ENCODE data around the gene CSRNP3. TPM values are rescaled to one million over a fixed set of nuclear protein-coding genes. Genes with fewer than 3 reads are reported as not detected.

Gene CSRNP3
- total RNA-seq, 4 donors from 2014 or later, result 1.0 to 44.1 (median 4.3) TPM

- no peak for TF ChIP-seq POLR2A (IDR thresholded peaks at IDR 0.05)
- no peak for TF ChIP-seq CTCF (IDR thresholded peaks at IDR 0.05)
- H3K27ac ChIP-seq, result peak overlapping the region in 1 of 2 donors; percentile 26
- H3K4me3 ChIP-seq, result no peak overlapping the region
- no peaks in the 10 kb centered on the region for H3K27me3 ChIP-seq
- no peak for DNase-seq
- H3K9me3 ChIP-seq, result no peaks in the 10 kb centered on the region
- no peaks in the 10 kb centered on the region for H3K4me1 ChIP-seq
- intact Hi-C loops (cut with DNase I; ENCODE audit: low total_unique reads), result no loop called here
- no peaks in the 10 kb centered on the region for H3K36me3 ChIP-seq
Observed at GRCh38 chr2:165561516-165561915, 92.0 kb downstream of the CSRNP3 start.

- no peaks in the 10 kb centered on the region for H3K9me3 ChIP-seq
- no peak for TF ChIP-seq CTCF (IDR thresholded peaks at IDR 0.05)
- no peak for TF ChIP-seq POLR2A (IDR thresholded peaks at IDR 0.05)
- no peak overlapping the region for H3K4me3 ChIP-seq
- intact Hi-C loops (cut with DNase I; ENCODE audit: low total_unique reads), result no loop called here
- DNase-seq, result no peak
- H3K4me1 ChIP-seq, result no peaks in the 10 kb centered on the region
- no peaks in the 10 kb centered on the region for H3K27me3 ChIP-seq
- no peaks in the 10 kb centered on the region for H3K36me3 ChIP-seq
- H3K27ac ChIP-seq, result peak overlapping the region; percentile 11 to 48
Observed at GRCh38 chr2:165562233-165562632, 92.7 kb downstream of the CSRNP3 start.

GRCh38 chr2:165563468-165564225, 94.1 kb downstream of the CSRNP3 start:
- Histone ChIP-seq H3K4me3 (no peak overlapping the region), H3K4me1 (no peaks in the 10 kb centered on the region), H3K36me3 (no peaks in the 10 kb centered on the region), H3K9me3 (no peaks in the 10 kb centered on the region), H3K27ac (peak overlapping the region in 1 of 2 donors; percentile 11), H3K27me3 (no peaks in the 10 kb centered on the region)
- TF ChIP-seq POLR2A (IDR thresholded peaks at IDR 0.05), result no peak
- TF ChIP-seq CTCF (IDR thresholded peaks at IDR 0.05), result no peak
- no peak for DNase-seq
- intact Hi-C loops (cut with DNase I; ENCODE audit: low total_unique reads), result no loop called here

GRCh38 chr2:165566008-165566407, 96.5 kb downstream of the CSRNP3 start:
- DNase-seq, result no peak
- H3K36me3 ChIP-seq, result no peaks in the 10 kb centered on the region
- no peak overlapping the region for H3K27ac ChIP-seq
- H3K4me1 ChIP-seq, result no peaks in the 10 kb centered on the region
- intact Hi-C loops (cut with DNase I; ENCODE audit: low total_unique reads), result no loop called here
- no peak overlapping the region for H3K4me3 ChIP-seq
- TF ChIP-seq CTCF (IDR thresholded peaks at IDR 0.05) (no peak), POLR2A (IDR thresholded peaks at IDR 0.05) (no peak)
- no peaks in the 10 kb centered on the region for H3K9me3 ChIP-seq
- H3K27me3 ChIP-seq, result no peaks in the 10 kb centered on the region

GRCh38 chr2:165567273-165567672, 97.8 kb downstream of the CSRNP3 start:
- TF ChIP-seq CTCF (IDR thresholded peaks at IDR 0.05) (no peak), POLR2A (IDR thresholded peaks at IDR 0.05) (no peak)
- Histone ChIP-seq H3K4me1 (no peaks in the 10 kb centered on the region), H3K36me3 (no peaks in the 10 kb centered on the region), H3K4me3 (no peak overlapping the region), H3K9me3 (no peaks in the 10 kb centered on the region), H3K27ac (no peak overlapping the region), H3K27me3 (no peaks in the 10 kb centered on the region)
- no peak for DNase-seq
- intact Hi-C loops (cut with DNase I; ENCODE audit: low total_unique reads), result no loop called here

Measured in uterus (tissue), 4 donors.